Esophagus (tissue), 2 donors: ENCODE results near the gene DUOXA2. TPM values are rescaled to one million over a fixed set of nuclear protein-coding genes. Genes with fewer than 3 reads are reported as not detected.
A peak's percentile ranks its signal among the peaks of the same experiment; 100 is the strongest.
"Not testable (repeated sequence)": the region's sequence is repeated elsewhere in the genome, so short reads cannot be mapped to it uniquely, and the experiment has no call there.

ENCODE experiments used
- H3K27ac ChIP-seq, 2 donors: one replicate each; pipeline ENCODE4 v1.5.1; 2013; ENCODE audit warnings: low read depth in 2 of 2, mild to moderate bottlenecking in 2 of 2, inconsistent platforms in 1 of 2, low read length in 1 of 2, moderate library complexity in 1 of 2
- H3K27me3 ChIP-seq, 2 donors: one replicate each; pipeline ENCODE4 v1.6.1; 2013; ENCODE audit warnings: low read length in 2 of 2, control low read depth in 1 of 2, mild to moderate bottlenecking in 1 of 2; ENCODE audit not compliant: insufficient read depth in 2 of 2, control insufficient read depth in 1 of 2
- H3K36me3 ChIP-seq, 2 donors: one replicate each; pipeline ENCODE4 v1.6.1; 2013; ENCODE audit warnings: low read length in 1 of 2; ENCODE audit not compliant: control insufficient read depth in 2 of 2, insufficient read depth in 2 of 2
- H3K4me1 ChIP-seq, 2 donors: one replicate each; pipeline ENCODE4 v1.6.1; 2013; ENCODE audit warnings: low read length in 1 of 2; ENCODE audit not compliant: control insufficient read depth in 2 of 2, insufficient read depth in 2 of 2
- H3K4me3 ChIP-seq, 2 donors: one replicate each; pipeline ENCODE4 v1.5.1; 2013; ENCODE audit warnings: low read length in 2 of 2, mild to moderate bottlenecking in 2 of 2, low read depth in 1 of 2, moderate library complexity in 1 of 2
- H3K9me3 ChIP-seq, 2 donors: one replicate each; pipeline ENCODE4 v1.6.1; 2013; ENCODE audit warnings: mild to moderate bottlenecking in 2 of 2, low read depth in 1 of 2, low read length in 1 of 2, moderate library complexity in 1 of 2; ENCODE audit not compliant: control insufficient read depth in 2 of 2, insufficient read depth in 1 of 2
- WGBS, 2 donors: extraction: QIAGEN DNeasy Blood & Tissue Kit; methylation state at CpG; one replicate each; pipeline ENCODE4 v1.1.7; 2013; 5-methylcytosine and 5-hydroxymethylcytosine counted together
- polyA plus RNA-seq, 2 donors: library from polyadenylated mRNA; stranded (reverse); fragments of 200-250 nt; gene quantifications; one replicate each; pipeline ENCODE4 v1.2.3, GENCODE V29; 2013
- donor health status: healthy with polysubstance abuse.
- donor health status: Bipolar disorder and iron deficiency.

Gene DUOXA2
- polyA plus RNA-seq, 2 donors, result 8.4 to 39.1 TPM

- not testable (repeated sequence) for H3K36me3 ChIP-seq, H3K27ac ChIP-seq, H3K9me3 ChIP-seq, H3K27me3 ChIP-seq, H3K4me1 ChIP-seq, H3K4me3 ChIP-seq
- WGBS, 2 donors, result 78 to 81% methylated on average over 9 of the region's 10 CpGs
These were observed 31.7 kb upstream of the DUOXA2 start for GRCh38 chr15:45082412-45082811.

DNA sequence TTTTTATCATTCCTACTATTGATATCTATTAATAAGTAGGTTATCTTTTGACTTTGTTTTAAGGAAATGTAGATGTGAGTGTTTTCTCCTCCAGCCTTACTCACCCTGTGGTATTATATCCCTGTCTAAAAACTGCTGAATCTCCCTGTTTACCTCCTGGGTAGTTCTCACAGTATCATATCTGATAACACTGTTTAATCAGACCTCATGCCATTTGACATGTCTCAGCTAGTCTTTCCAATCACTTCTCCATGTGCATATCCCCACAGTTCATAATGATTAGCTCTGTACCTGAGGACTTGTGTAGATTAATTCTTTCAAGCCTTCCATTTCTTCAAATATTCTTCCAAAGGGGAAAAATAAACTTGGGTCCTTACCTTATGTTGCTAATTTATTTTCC, 30.9 kb upstream of the DUOXA2 start:
- no peaks in the 10 kb centered on the region for H3K9me3 ChIP-seq
- no peaks in the 10 kb centered on the region for H3K4me1 ChIP-seq
- no peak overlapping the region for H3K27ac ChIP-seq
- no peaks in the 10 kb centered on the region for H3K27me3 ChIP-seq
- H3K36me3 ChIP-seq, result no peaks in the 10 kb centered on the region
- H3K4me3 ChIP-seq, result no peak overlapping the region

DNA sequence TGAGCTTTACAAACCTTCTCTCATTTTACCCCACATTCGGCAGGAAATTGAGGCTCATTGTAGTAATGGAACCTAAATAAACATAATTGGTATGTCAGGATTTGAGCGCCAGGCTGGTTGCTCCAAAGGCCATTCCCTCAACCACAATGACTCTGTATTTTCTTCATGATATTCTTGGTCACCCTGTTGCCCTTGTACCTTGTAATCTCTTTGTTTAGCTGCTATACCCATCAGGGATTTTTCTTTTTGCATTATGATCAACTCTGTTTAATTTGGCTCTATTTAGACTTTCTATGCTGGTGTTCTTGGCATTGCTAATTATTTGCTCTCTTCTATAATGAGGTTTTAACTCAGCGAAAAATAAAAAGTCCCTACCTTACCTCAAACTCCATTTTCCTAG, 30.0 kb upstream of the DUOXA2 start:
- Histone ChIP-seq H3K27me3 (no peaks in the 10 kb centered on the region), H3K27ac (no peak overlapping the region)
- WGBS, 2 donors, result 57 to 63% methylated on average over 3 of the region's 3 CpGs

DNA sequence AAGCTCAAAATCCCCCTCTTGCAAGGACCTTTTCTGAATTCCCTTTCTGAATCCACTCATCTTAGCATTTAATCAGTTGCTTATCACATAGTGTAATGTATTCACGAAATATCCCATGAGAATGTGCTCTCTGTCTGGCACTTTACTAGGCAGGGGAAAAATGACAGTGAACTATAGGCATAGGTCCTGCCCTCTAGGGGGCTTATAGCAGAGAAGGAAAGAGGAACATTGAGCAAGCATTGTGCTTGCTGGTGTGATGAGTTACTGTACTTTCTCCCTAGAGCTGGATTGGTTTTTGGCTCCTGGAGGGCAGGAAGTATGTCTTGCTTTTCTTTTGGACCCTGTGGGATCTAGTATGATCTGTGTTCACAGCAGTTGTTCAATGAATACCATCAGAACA, 26.6 kb upstream of the DUOXA2 start:
- H3K27me3 ChIP-seq, result no peaks in the 10 kb centered on the region

More for the DNA sequence above, 30.0 kb upstream of the DUOXA2 start:
- Histone ChIP-seq H3K36me3 (no peaks in the 10 kb centered on the region), H3K4me3 (no peak overlapping the region), H3K4me1 (no peaks in the 10 kb centered on the region), H3K9me3 (no peaks in the 10 kb centered on the region)

DNA sequence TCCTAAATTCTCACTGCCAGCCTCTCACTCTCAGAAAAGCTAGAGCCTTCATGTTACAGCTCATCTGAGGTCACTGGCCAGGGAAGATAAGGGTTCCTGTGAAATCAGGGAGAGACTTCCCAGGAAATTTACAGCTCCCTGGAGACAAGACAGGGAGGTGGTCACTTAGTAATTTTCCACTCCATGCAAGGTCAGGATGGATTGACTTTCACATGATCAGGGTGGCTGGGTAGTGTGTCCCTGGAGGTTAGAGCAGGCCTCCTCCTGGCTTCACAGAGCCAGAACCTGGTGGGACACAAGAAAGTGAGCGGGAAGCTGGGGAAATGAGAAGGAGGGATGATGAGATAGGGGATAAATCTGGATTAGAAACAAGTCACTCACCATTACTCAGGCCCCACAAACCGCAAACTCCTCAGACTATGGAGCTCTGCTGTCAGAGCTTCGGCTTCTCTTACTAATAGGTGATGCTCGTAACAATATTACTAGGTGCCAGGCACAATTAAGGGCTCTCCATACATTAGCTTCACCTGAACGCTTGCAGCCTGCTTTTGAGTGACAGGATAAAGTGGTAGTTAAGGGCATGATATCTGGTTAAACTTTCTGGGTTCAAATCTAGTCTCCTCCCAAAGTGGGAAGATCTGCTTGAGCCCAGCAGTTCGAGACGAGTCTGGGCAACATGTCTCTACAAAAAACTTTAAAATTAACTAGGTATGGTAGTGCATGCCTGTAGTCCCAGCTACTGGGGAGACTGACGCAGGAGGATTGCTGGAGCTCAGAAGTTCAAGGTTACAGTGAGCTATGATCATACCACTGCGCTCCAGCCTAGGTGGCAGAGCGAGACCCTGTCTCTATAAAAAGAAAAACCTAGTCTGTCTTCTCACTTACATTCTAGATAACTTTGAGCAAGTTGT, 25.1 kb upstream of the DUOXA2 start:
- Histone ChIP-seq H3K9me3 (no peaks in the 10 kb centered on the region), H3K4me1 (peaks cover 0 to 5% of the 10 kb centered on the region in 2 donors), H3K27ac (no peak overlapping the region), H3K27me3 (no peaks in the 10 kb centered on the region), H3K4me3 (no peak overlapping the region), H3K36me3 (no peaks in the 10 kb centered on the region)
- 85 to 88% methylated on average over 10 of the region's 10 CpGs for WGBS, 2 donors

More for the DNA sequence above, 26.6 kb upstream of the DUOXA2 start:
- H3K4me3 ChIP-seq, result no peak overlapping the region
- no peaks in the 10 kb centered on the region for H3K36me3 ChIP-seq
- WGBS, 2 donors, result 77 to 78% methylated on average over 1 of the region's 1 CpG
- H3K4me1 ChIP-seq, result peaks cover 0 to 5% of the 10 kb centered on the region in 2 donors
- H3K27ac ChIP-seq, result no peak overlapping the region
- H3K9me3 ChIP-seq, result no peaks in the 10 kb centered on the region

DNA sequence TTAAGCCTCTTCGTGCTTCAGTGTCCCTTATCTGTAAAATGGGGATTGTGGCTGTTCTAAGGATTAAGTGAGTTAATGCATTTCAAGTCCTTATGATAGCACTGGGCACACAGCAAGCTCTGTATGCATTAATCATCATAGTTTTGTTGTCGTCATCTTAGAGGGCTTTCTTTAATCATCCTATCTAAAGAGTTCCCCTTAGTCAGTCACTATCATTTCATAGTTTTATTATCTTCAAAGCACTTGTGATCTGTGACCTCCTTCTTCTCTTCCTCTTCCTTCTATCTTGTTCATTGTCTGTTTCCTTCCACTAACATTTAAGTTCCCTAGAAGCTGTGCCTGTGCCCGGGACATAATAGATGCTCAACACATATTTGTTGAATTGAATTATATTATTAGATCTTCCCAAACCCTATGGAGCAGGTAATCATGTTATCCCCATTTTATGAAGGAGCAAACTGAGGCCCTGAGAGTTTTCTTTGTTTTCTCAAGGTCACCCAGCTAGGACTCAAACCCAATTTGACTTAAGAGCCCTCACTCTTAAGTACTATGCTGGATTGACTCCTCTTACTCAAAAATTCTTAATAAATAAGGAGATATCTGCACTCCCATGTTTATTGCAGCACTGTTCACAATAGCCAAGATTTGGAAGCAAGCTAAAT, 24.3 kb upstream of the DUOXA2 start:
- 60 to 65% methylated on average over 3 of the region's 3 CpGs for WGBS, 2 donors
- H3K9me3 ChIP-seq, result no peaks in the 10 kb centered on the region
- no peak overlapping the region for H3K4me3 ChIP-seq
- no peak overlapping the region for H3K27ac ChIP-seq
- no peaks in the 10 kb centered on the region for H3K27me3 ChIP-seq
- H3K36me3 ChIP-seq, result no peaks in the 10 kb centered on the region
- H3K4me1 ChIP-seq, result peaks cover 0 to 5% of the 10 kb centered on the region in 2 donors

DNA sequence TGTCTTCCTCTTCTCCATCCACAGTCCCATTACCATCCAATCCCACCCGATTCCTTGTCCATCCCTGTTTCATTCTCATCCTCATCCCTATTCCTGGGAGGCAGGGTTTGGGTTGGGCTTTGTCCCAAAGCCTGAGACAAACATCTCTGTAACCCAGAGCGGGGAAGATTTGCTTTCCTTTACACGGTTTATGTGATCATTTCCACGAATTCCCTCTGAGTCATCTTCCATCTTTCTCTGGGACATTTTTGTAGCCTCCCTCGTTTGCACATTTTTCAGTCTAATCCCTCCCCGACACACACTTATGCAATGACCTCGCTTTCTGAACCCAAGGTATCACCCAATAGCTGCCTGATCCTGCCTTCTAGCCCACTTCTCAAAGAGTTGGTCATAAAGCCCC, 23.0 kb upstream of the DUOXA2 start:
- Histone ChIP-seq H3K4me3 (no peak overlapping the region), H3K9me3 (no peaks in the 10 kb centered on the region), H3K27ac (no peak overlapping the region), H3K27me3 (no peaks in the 10 kb centered on the region), H3K36me3 (no peaks in the 10 kb centered on the region), H3K4me1 (peaks cover 0 to 5% of the 10 kb centered on the region in 2 donors)
- 34 to 49% methylated on average over 7 of the region's 7 CpGs for WGBS, 2 donors

- Histone ChIP-seq H3K9me3 (no peaks in the 10 kb centered on the region), H3K27ac (peak overlapping the region in 1 of 2 donors; percentile 29), H3K27me3 (no peaks in the 10 kb centered on the region), H3K36me3 (no peaks in the 10 kb centered on the region), H3K4me3 (no peak overlapping the region), H3K4me1 (peaks cover 0 to 5% of the 10 kb centered on the region in 2 donors)
- 73 to 78% methylated on average over 2 of the region's 2 CpGs for WGBS, 2 donors
These were observed 22.6 kb upstream of the DUOXA2 start for GRCh38 chr15:45091576-45091975.

DNA sequence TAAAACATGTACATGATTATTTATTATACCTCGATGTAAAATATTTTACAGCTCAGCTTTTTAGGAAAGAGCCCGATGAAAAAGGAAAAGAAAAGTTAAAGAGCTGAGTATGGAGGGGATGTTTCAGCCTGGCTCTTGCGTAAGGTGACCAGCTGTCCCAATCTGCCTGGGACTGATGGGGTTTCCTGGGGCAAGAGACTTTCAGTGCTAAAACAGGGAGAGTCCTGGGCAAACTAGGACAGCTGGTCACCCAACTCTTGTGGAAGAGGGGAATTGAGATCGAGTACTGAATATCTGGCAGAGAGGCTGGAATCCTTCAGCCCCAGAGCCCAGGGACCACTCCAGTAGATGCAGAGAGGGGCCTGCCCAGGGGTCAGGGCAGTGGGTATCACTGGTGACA, 21.1 kb upstream of the DUOXA2 start:
- H3K27ac ChIP-seq, result no peak overlapping the region
- WGBS, 2 donors, result 88 to 92% methylated on average over 4 of the region's 4 CpGs
- H3K9me3 ChIP-seq, result no peaks in the 10 kb centered on the region
- H3K36me3 ChIP-seq, result no peaks in the 10 kb centered on the region
- no peak overlapping the region for H3K4me3 ChIP-seq
- no peaks in the 10 kb centered on the region for H3K27me3 ChIP-seq
- H3K4me1 ChIP-seq, result peaks cover 0 to 5% of the 10 kb centered on the region in 2 donors
